ENCODE measurements around the gene SMAD7. TPM values are rescaled to one million over a fixed set of nuclear protein-coding genes. Genes with fewer than 3 reads are reported as not detected.

SMAD7 gene
- total RNA-seq, 1 donor from 2014 or later = 18.7 TPM

DNA sequence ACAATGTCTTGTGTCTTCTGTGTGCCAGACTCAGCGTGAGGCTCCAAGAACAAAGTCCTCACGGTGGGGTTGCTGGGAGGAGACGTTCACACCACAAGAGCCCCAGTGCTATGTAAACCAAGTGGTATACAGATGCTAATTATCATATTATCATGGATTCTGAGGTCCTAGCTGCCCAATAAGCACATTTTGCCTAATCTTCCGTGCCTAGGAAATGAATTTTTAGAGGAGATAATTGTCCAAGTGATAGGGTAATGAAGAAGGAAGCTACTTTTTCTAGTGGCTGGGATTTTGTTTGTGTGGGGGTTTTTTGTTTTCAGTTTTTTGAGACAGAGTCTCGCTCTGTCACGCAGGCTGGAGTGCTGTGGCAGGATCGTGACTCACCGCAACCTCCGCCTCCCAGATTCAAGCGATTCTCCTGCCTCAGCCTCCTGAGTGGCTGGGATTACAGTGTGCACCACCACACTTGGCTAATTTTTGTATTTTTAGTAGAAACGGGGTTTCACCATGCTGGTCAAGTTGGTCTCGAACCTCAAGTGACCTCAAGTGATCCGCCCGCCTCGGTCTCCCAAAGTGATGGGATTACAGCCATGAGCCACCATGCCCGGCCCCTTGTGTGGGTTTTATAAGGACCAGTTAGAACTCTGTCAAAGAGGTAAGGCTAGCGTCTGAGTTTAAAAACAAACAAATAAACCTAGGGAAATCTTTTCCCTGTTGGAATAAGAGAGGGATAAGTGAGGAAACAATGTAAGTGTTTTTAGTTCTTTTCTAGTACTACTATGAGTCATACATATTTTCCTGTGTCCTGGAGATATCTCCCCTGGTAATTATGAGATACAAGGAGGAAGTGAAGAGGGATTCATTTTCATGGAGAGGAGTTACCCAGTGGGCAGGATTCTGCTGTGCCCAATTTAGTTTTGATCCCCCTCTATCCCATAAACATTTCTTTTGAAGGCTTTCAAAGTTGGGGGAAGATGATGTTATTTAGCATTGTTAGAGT is 9.5 kb upstream of the SMAD7 start:
- no peak for DNase-seq

- no peak for DNase-seq
Measured at GRCh38 chr18:48959551-48959920, 8.8 kb upstream of the SMAD7 start.

DNA sequence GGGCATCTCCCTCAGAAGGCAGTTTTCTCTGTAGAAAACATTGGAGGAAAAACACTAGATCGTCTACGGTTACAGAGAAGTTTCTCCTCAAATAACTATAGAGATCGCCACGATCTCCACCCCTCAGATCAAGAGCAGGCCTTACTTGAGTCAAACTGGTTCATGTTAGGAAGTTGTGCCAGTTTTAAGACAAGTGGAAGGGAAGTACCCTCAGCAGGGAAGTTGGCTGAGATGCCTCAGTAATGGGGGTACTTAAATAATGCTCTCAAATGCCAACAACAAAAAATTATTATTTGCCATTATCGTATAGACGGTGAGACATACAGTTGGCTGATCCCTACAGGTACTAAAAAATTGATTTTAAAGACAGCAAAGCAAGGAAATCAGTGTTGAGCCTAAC is 8.2 kb upstream of the SMAD7 start:
- no peak for DNase-seq

- DNase-seq = no peak
Measured at GRCh38 chr18:48957616-48958015, 6.9 kb upstream of the SMAD7 start.

DNA sequence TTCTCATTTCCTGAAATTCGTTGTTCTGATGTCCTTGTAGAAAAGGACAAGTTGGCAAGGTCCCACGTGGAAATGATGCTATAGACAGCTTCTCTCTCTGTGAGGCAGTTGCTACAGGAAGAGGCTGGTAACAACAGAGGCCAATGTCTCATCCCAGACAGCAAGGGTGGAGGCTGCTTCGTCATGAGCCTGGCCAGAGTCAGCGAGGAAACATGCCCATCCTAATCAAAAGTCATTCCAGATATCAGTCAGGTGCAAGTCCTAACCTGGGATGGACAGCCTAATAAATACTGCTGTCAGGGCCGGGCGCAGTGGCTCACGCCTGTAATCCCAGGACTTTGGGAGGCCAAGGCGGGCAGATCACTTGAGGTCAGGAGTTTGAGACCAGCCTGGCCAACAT is 6.4 kb upstream of the SMAD7 start:
- DNase-seq = no peak

GRCh38 chr18:48956356-48956755 is 5.6 kb upstream of the SMAD7 start:
- DNase-seq = no peak

- no peak for DNase-seq
Measured at GRCh38 chr18:48955830-48956261, 5.1 kb upstream of the SMAD7 start.

GRCh38 chr18:48954886-48955819 is 4.4 kb upstream of the SMAD7 start:
- no peak for DNase-seq

GRCh38 chr18:48953104-48953706 is 2.4 kb upstream of the SMAD7 start:
- no peak for DNase-seq

GRCh38 chr18:48952287-48953103 is 1.7 kb upstream of the SMAD7 start:
- peak; percentile 64 for DNase-seq

- peak; percentile 74 for DNase-seq
Measured at GRCh38 chr18:48951448-48952286, 902 bp upstream of the SMAD7 start.

DNA sequence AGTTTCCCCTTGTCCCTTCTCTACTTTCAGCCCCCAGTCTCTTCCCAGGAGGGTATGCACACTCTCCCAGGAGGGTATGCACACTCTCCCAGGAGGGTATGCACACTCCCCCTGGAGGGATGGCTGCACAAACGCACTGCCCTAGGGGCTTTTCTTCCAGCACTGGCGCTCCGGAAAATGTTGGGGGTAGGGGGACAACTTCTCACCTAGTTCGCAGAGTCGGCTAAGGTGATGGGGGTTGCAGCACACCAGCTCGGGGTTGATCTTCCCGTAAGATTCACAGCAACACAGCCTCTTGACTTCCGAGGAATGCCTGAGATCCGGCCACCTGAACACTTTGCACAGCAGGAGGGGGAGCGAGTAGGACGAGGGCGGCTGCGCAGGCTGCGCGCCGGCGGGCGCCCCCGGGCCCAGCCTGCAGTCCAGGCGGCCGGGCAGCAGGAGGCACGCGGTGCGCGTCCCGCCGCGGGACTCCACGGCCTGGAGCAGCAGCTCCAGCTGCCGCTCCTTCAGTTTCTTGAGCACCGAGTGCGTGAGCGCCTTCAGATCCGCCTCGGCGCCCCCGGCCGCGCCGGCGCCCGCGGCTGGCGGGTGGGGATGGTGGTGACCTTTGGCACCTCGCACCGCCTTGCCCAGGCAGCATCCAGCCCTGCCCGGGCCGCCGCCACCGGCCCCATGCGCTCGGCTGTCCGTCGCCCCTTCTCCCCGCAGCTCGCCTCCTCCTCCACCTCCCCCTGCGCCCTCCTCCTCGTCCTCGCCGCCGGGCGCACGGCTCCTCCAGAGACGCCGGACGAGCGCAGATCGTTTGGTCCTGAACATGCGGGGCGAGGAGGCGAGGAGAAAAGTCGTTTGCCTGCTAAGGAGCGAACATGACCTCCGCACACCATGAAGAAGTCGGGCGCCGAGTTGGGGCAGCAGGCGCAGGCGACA is 894 bp downstream of the SMAD7 start:
- DNase-seq = no peak

- no peak for DNase-seq
Measured at GRCh38 chr18:48949050-48949605, 1.6 kb downstream of the SMAD7 start.

DNA sequence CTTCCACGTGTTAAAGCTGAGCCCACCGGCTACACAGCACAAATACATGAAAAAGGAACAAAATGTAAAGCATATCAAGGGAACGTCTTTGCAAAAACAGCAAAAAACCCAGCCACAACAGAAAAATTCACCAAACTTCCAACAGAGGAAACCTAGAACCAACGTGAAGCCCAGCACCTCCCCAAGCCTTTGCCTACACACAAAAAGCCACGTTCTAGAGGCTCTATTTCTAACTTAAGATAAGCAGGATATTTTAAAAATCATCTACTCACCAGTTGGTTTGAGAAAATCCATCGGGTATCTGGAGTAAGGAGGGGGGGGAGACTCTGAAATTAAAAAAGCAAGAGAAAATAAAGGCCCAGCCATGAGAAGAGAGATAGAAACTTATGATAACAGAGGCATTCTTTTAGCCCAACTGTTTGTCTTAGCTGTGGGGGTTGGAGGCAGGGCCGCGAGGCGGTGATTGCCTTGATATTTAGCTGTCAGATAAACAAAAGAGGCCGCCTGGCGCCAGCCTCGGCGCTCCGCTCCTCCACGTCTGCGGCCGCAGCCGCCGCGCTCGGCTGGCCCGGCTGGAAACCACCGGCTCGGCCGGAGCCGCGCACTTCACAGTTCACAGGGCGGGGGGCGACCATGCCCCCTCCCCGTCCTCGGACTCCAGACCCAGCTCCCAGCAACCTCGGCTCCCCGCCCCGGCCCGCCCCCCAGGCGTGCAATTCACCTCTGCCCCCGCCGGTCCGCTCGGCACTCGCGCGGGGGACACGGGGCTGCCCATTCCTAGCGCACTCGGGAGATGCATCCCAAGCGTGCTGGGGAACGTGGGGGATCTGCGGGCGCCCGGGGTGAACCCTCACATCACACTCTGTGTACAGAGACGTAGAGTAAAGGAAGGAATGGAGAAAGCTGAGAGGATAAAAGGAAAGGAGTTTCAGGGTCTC is 2.4 kb downstream of the SMAD7 start:
- DNase-seq = no peak

GRCh38 chr18:48947560-48947959 is 3.2 kb downstream of the SMAD7 start:
- no peak for DNase-seq

GRCh38 chr18:48947092-48947491 is 3.7 kb downstream of the SMAD7 start:
- DNase-seq = no peak

DNA sequence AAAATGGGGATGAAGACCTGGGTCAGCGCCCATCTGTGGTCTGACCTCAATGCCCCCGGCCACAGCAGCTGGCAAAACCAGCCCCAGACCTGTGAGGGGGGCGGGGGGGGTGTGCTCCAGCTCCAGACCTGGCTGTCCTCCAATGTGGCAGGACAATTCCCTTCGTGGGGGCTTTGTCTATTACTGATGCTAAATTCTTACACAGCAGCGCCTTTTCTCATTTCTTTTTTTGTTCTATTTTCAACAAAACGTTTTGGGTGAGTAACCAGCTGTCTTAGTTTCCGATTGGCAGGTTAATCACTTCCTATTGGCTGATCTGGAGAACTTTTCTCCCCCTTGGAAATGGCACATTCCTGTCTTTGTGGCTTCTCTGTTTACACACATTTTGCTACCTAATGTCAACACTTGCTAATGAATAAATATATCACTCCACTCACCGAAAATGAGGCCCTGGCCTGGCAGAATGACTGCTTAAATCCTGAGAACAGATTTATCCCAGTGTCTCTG is 4.4 kb downstream of the SMAD7 start:
- no peak for DNase-seq

DNA sequence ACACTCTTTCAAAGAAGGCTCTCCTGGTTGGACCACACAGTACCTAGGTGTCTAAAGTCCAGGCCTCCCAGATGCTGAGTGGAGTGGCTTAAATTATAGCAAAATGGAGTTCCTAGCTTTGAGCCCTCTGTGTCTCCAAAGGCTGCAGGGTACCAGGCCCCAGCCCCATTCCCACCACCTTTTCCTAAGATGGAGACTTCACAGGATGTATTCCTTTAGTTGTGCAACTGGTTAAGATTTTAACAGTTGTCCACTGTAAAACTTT is 4.9 kb downstream of the SMAD7 start:
- DNase-seq = no peak

Data from occipital lobe (tissue), 2 donors.